Activated naive CD8-positive, alpha-beta T cell treated with anti-CD3 and anti-CD28 coated beads, Interleukin-2, amount 10 ng/mL, durations not matched to agents 7 days and 5 days (primary cell): ENCODE results near the gene DRAP1. TPM values are rescaled to one million over a fixed set of nuclear protein-coding genes. Genes with fewer than 3 reads are reported as not detected.

ENCODE experiments used
- ATAC-seq: fragments of 150-1000 bp; cut with Tn5 transposase; one replicate; pipeline ENCODE4 v1.10.0; 2021; ENCODE audit warnings: low read depth, moderate library complexity
- POLR2A ChIA-PET: fragments of 350-600 bp; sonication (Branson Sonifier 250); formaldehyde crosslinking; loops from one replicate; lab custom pipeline; 2021; ENCODE audit warnings: antibody characterized with exemption; lab: Charles Lee
- DNase-seq: peaks from one replicate; pipeline ENCODE4 v3.0.0; 2021
- H3K27ac Mint-ChIP-seq: one replicate; pipeline ENCODE4 v1.8.0; 2022; ENCODE audit warnings: mild to moderate bottlenecking, mixed read lengths
- H3K27me3 Mint-ChIP-seq: one replicate; pipeline ENCODE4 v1.8.0; 2022; ENCODE audit warnings: mild to moderate bottlenecking, moderate library complexity, mixed read lengths
- H3K36me3 Mint-ChIP-seq: one replicate; pipeline ENCODE4 v1.8.0; 2021; ENCODE audit warnings: mild to moderate bottlenecking, mixed read lengths
- H3K4me1 Mint-ChIP-seq: one replicate; pipeline ENCODE4 v1.8.0; 2021; ENCODE audit warnings: mixed read lengths
- H3K4me3 Mint-ChIP-seq: one replicate; pipeline ENCODE4 v1.8.0; 2022; ENCODE audit warnings: mild to moderate bottlenecking, moderate library complexity, mixed read lengths
- H3K9me3 Mint-ChIP-seq: one replicate; pipeline ENCODE4 v1.8.0; 2021; ENCODE audit warnings: mixed read lengths
- total RNA-seq, 2 experiments: library from RNA; stranded (reverse); gene quantifications; one replicate each; pipeline ENCODE4 v1.2.3, GENCODE V29; 2021

DRAP1 gene
- total RNA-seq, 2 experiments from 2014 or later, result 225 to 259 TPM

DNA sequence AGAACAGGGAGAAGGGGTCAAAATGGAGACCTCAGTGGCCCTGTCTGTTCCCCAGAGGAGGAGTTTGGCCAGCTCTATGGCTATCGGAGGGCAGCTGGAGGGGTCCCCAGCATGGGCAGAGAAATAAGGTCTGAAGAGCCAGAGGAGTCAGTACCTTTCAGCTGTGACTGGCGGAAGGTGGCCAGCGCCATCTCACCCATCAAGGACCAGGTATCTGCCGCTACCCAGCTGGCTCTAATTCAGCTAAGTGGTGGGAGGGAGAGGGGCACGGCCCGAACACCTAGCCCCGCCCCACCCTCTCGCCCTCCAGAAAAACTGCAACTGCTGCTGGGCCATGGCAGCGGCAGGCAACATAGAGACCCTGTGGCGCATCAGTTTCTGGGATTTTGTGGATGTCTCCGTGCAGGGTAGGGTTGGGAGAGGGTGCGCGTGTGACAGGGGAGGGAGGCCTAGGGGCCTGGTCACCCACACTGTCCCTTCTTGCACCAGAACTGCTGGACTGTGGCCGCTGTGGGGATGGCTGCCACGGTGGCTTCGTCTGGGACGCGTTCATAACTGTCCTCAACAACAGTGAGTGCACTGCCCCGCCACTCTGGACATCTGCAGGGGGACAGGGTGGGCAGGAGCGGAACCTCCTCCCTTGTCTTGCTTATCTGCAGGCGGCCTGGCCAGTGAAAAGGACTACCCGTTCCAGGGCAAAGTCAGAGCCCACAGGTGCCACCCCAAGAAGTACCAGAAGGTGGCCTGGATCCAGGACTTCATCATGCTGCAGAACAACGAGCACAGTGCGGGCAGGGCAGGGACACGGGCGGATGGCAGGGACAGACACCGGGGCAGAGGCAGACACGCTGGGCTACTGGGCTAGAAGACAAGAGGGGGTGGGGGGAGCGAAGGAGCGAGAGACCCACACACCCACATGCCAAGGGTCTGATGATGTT, 36.8 kb upstream of the DRAP1 start:
- DNase-seq (no peak), ATAC-seq (no peak)
- Mint-ChIP-seq H3K36me3 (peaks cover 14% of the 10 kb centered on the region), H3K4me3 (no peak overlapping the region), H3K27me3 (no peaks in the 10 kb centered on the region), H3K27ac (peak overlapping the region; percentile 92), H3K4me1 (peaks cover 57% of the 10 kb centered on the region), H3K9me3 (no peaks in the 10 kb centered on the region)
- POLR2A ChIA-PET, result interaction anchor here (0.5 to 5.9 kb wide), 6 partner anchors 8 to 171 kb away, joined by 3 to 70 read pairs (median 8); partner anchors contain the start of genes CCDC85B, CFL1, FIBP and MUS81

DNA sequence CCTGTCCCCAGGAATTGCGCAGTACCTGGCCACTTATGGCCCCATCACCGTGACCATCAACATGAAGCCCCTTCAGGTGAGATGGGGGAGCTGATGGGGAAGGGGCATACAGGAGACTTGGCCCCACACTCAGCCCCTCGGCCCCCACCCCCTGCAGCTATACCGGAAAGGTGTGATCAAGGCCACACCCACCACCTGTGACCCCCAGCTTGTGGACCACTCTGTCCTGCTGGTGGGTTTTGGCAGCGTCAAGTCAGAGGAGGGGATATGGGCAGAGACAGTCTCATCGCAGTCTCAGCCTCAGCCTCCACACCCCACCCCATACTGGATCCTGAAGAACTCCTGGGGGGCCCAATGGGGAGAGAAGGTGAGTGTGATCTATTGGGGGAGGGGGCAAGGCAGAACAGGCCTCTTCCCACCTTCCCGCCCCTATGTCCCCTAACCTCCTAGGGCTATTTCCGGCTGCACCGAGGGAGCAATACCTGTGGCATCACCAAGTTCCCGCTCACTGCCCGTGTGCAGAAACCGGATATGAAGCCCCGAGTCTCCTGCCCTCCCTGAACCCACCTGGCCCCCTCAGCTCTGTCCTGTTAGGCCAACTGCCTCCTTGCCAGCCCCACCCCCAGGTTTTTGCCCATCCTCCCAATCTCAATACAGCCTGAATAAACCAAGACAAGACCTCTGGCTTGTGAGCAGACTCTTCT, 36.0 kb upstream of the DRAP1 start:
- Mint-ChIP-seq H3K36me3 (peaks cover 15% of the 10 kb centered on the region), H3K27ac (peak overlapping the region; percentile 80)
- POLR2A ChIA-PET, result interaction anchor here (1.6 to 12.3 kb wide), 4 partner anchors 9 to 31 kb away, joined by 8 to 304 read pairs (median 14); partner anchors contain the start of genes CFL1 and MUS81

DNA sequence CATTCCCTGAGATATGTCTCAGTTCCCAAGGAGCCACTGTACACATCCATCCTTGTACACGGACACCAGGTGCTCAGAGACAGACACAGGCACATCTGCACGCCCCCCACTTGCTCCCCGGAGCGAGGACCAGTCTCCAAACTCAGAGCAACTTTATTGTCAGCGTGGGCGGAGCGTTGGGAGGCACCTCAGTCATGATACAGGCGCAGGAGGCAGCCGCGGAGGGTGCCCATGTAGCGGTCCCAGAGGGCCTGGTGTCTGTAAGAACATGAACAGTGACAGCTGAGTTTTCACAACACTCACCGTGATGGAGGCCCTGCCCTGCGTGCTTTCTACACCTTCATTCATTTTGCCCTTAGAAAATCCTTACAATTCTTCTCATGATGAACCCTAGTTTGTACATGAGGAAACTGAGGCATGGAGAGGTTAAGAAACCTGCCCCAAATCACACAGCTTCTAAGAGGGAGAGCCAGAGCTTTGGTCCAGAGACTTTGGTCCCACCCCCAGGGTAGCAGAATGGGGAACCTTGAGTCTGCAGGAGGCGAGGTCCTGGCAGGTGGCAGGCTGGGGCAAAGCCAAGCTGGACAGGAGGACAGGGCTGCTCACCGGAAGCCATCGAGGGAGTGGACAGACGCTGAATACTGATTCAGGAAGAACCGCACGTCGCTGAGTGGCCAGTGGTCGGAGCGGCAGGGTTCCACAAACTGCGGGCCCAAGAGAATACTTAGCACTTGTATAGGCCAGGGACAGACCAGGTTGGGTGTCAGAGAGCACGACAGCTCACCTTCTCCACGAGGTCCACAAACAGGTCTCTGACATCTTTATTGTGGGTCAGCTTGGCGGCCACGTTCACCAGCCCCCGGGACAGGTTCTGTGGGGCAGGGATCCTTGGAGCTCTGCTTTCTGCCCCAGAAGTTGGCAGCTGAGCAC, 35.2 kb upstream of the DRAP1 start:
- Mint-ChIP-seq H3K36me3 (peaks cover 16% of the 10 kb centered on the region), H3K27me3 (no peaks in the 10 kb centered on the region), H3K9me3 (no peaks in the 10 kb centered on the region), H3K27ac (peak overlapping the region; percentile 69), H3K4me1 (peaks cover 50% of the 10 kb centered on the region), H3K4me3 (no peak overlapping the region)
- POLR2A ChIA-PET, result interaction anchor here (0.9 to 12.3 kb wide), 16 partner anchors 10 to 118 kb away, joined by 3 to 304 read pairs (median 6); partner anchors contain the start of genes BANF1, CFL1, EIF1AD and FOSL1
- DNase-seq (no peak), ATAC-seq (no peak)

More for the DNA sequence above, 36.0 kb upstream of the DRAP1 start:
- H3K4me1 Mint-ChIP-seq, result peaks cover 53% of the 10 kb centered on the region
- no peaks in the 10 kb centered on the region for H3K9me3 Mint-ChIP-seq
- H3K27me3 Mint-ChIP-seq, result no peaks in the 10 kb centered on the region
- H3K4me3 Mint-ChIP-seq, result no peak overlapping the region
- no peak for ATAC-seq
- no peak for DNase-seq

DNA sequence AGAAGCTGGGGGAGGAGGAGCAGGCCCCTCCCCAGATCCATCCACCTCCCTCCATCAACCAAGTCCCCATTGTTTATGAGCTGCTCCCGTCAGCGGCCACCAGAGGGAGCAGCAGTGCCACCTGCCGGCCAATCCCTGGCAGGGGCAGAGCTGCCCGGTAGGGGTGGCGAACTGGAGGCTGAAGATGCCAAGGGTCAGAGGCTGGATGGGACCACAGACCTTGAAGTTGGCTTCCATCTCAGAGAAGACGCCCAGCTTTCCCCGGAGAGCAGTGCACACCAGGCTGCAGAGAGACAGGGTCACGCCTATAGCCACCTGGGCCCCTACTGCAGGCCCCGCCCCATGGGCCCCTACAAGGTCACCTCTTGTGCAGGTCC, 34.5 kb upstream of the DRAP1 start:
- Mint-ChIP-seq H3K9me3 (no peaks in the 10 kb centered on the region), H3K36me3 (peaks cover 16% of the 10 kb centered on the region), H3K4me1 (peaks cover 50% of the 10 kb centered on the region), H3K27ac (peak overlapping the region; percentile 69), H3K4me3 (peak overlapping the region; percentile 19), H3K27me3 (no peaks in the 10 kb centered on the region)
- peak; percentile 89 for DNase-seq
- ATAC-seq, result peak; percentile 33
- POLR2A ChIA-PET, result interaction anchor here (0.8 to 12.3 kb wide), 19 partner anchors 9 to 170 kb away, joined by 3 to 304 read pairs (median 6); partner anchors contain the start of genes BANF1, CFL1, EIF1AD and FOSL1

DNA sequence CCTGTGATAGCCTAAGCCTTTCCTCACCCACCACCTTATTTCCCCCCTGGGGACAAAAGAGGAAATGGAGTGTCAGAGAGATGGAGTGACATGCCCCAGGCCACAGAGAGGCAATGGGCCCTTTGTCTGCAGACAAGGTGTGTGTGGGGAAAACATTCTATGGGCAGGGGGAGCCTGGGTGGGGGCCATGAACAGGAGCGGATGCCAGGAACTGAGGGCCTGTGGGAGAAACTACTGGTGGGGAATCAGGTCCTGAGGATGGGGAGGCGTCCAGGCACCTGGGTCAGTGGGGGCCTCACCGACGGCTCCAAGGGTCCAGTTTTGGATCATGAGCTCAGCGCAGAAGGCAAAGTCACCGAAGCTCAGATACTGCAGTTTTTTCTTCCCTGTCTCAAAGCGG, 34.0 kb upstream of the DRAP1 start:
- Mint-ChIP-seq H3K27ac (peak overlapping the region; percentile 69), H3K4me3 (no peak overlapping the region), H3K9me3 (no peaks in the 10 kb centered on the region), H3K36me3 (peaks cover 16% of the 10 kb centered on the region), H3K4me1 (peaks cover 51% of the 10 kb centered on the region), H3K27me3 (no peaks in the 10 kb centered on the region)
- ATAC-seq (no peak), DNase-seq (no peak)
- POLR2A ChIA-PET, result interaction anchor here (0.7 to 12.3 kb wide), 20 partner anchors 9 to 170 kb away, joined by 3 to 304 read pairs (median 4); partner anchors contain the start of genes CFL1, FOSL1, MUS81 and SART1

DNA sequence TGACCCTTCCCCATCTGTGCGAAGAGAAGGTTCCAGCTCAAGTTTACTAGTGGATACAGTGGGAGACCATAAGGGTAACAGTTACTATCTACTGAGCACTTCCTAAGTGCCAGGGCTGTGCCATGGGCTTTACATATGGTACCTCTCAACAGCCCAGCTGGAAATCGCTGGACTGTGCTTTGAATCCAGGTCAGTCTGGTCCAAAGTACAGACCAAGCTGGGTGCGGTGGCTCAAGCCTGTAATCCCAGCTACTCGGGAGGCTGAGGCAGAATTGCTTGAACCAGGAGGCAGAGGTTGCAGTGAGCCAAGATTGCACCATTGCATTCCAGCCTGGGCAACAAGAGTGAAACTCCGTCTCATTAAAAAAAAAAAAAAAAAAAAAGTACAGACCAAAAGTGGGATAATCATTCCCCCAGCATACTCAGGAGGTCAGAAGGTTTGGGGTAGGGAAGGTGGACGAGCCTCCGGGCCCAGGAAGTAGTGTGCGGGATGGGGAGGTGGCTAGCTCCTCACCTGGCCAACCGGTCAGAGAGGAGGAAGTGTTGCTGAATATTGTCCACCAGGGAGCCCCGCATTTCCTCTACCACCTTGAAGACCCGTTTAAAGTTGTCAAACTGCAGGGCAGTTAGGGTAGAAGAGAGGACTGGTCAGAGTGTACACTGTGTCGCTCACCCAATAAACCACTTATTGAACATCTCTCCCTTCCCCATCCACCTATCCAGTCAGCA, 33.3 kb upstream of the DRAP1 start:
- Mint-ChIP-seq H3K36me3 (peaks cover 12% of the 10 kb centered on the region), H3K4me3 (no peak overlapping the region), H3K9me3 (no peaks in the 10 kb centered on the region), H3K4me1 (peaks cover 45% of the 10 kb centered on the region), H3K27ac (no peak overlapping the region), H3K27me3 (no peaks in the 10 kb centered on the region)
- POLR2A ChIA-PET, result interaction anchor here (0.7 to 12.3 kb wide), 13 partner anchors 8 to 171 kb away, joined by 3 to 304 read pairs (median 4); partner anchors contain the start of genes CFL1, MUS81 and SART1
- no peak for DNase-seq
- no peak for ATAC-seq

DNA sequence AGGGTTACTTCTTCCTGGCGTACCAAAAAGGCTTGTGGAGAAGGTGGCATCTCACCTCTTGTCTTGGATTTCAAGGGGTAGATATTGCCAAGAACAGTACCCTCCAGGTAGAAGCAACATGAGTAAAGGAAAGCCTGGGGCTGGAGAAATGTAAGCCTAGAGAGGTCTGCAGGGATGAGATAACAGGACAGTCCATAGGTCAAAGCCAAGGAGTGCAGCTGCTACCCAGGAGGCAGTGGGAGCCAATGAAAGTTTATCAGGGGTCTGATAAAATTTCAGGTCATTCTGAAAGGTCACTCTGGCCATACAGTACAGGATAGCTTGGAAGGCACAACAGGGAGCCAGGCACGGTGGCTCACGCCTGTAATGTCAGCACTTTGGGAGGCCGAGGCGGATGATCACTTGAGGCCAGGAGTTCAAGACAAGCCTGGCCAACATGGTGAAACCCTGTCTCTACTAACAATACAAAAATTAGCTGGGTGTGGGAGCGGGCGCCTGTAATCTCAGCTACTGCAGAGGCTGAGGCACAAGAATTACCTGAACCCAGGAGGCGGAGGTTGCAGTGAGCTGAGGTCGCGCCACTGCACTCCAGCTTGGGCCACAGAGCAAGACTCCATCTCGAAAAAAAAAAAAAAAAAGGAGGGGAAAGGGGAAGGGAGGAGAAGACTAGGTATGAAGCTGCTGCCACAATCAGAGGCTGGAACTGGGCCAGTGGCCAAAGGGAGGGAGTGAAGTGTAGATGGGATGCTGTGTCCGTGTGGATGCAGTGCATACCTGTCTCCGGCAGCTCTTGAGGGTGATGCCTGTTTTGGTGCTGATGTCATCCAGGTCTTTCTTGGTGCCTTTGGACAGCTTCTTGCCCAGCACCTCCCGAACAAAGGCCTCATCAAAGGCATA, 32.2 kb upstream of the DRAP1 start:
- ATAC-seq, result no peak

DNA sequence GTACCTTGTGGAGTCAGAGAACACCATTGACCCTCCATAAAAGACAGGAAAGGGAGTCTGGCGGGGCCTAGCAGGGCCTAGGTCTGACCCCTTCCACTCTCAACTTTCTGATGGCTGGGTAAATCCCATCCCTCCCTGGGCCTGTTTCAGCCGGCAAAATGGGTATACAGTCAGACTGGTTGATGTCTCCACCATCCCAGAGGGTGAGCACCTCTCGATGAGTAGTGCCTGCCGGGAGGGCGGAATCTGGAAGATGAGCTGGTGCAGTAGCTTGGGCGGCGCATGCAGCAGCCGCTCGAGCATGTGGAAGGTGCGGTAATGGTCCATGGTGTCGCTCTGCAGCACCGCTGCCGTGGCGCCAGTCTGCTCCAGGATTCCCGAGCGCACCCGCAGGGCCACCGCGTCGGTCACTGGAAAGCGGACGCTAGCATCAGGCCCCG, 31.5 kb upstream of the DRAP1 start:
- peak overlapping the region; percentile 99 for H3K27ac Mint-ChIP-seq
- H3K4me1 Mint-ChIP-seq, result peaks cover 44% of the 10 kb centered on the region
- H3K4me3 Mint-ChIP-seq, result peak overlapping the region; percentile 88
- no peaks in the 10 kb centered on the region for H3K9me3 Mint-ChIP-seq
- no peak for ATAC-seq
- peaks cover 10% of the 10 kb centered on the region for H3K36me3 Mint-ChIP-seq
- POLR2A ChIA-PET, result interaction anchor here (0.8 to 12.3 kb wide), 20 partner anchors 8 to 176 kb away, joined by 3 to 304 read pairs (median 17); partner anchors contain the start of genes AP5B1, BANF1, C11orf68 and CFL1
- DNase-seq, result no peak
- H3K27me3 Mint-ChIP-seq, result no peaks in the 10 kb centered on the region

More for the DNA sequence above, 32.2 kb upstream of the DRAP1 start:
- POLR2A ChIA-PET, result interaction anchor here (0.7 to 12.3 kb wide), 9 partner anchors 8 to 84 kb away, joined by 3 to 304 read pairs (median 31); partner anchors contain the start of genes CFL1, FOSL1 and MUS81
- no peak for DNase-seq
- H3K27me3 Mint-ChIP-seq, result no peaks in the 10 kb centered on the region
- H3K36me3 Mint-ChIP-seq, result peaks cover 10% of the 10 kb centered on the region
- H3K4me3 Mint-ChIP-seq, result peak overlapping the region; percentile 88
- peaks cover 39% of the 10 kb centered on the region for H3K4me1 Mint-ChIP-seq
- peak overlapping the region; percentile 99 for H3K27ac Mint-ChIP-seq
- H3K9me3 Mint-ChIP-seq, result no peaks in the 10 kb centered on the region

DNA sequence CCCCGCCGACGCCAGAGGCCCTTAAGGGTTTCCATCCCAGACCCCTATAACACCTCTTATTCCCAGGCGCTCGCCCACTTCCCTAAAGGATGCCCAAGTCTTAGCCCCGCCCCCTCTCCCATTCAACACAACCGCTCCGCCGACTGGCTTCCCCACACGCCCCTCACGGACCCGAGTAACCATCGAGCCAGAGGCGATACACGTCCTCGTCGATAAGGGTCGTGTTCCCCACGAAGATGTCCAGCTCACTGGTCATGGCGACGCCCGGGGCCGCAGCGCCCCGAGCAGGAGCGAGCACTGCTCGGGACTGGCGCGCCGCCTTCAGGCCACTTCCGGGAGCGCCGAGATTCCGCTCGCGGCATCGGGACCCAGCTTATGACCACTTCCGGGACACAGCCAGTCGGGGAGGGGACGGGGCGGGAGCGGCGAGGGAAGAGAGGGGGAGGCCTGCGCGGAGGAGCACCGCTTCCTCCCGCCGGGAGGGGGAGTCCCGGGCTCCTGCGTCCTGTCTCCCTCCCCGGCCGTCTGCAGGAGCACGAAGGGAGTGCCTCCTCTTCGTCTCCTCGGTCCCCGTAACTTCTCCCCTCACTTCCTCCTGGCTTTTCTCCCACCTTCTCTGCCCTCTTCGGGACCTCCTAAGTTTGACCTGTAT, 30.9 kb upstream of the DRAP1 start, which contains the start of gene FIBP:
Gene FIBP, minus strand, starts transcription at position 309 of the 652 bp plus-strand sequence. Its CDS starts 53 bp downstream, at position 256.
- DNase-seq (peak; percentile 96), ATAC-seq (peak; percentile 56)
- peak within 1 kb of the TSS; percentile 88 for H3K4me3 Mint-ChIP-seq
- no peaks in the 10 kb centered on the region for H3K9me3 Mint-ChIP-seq
- H3K4me1 Mint-ChIP-seq, result peaks cover 46% of the 10 kb centered on the region
- H3K27ac Mint-ChIP-seq, result peak within 1 kb of the TSS; percentile 99
- peaks cover 10% of the 10 kb centered on the region for H3K36me3 Mint-ChIP-seq
- POLR2A ChIA-PET, result interaction anchor here (0.6 to 12.3 kb wide), 25 partner anchors 9 to 192 kb away, joined by 3 to 304 read pairs (median 6); partner anchors contain the start of genes AP5B1, BANF1, C11orf68 and CFL1
- no peaks in the 10 kb centered on the region for H3K27me3 Mint-ChIP-seq
